SK-MEL-5 (cell line): ENCODE measurements around the gene ERICH6. TPM values are rescaled to one million over a fixed set of nuclear protein-coding genes. Genes with fewer than 3 reads are reported as not detected.

Experiments used
- DNase-seq: peaks from one replicate; pipeline ENCODE4 v3.0.0-alpha.2; 2016; ENCODE audit warnings: low read depth, low spot score
- in situ Hi-C: cut with HindIII; loops from 2 replicates; pipeline ENCODE4 v1.10.0; 2016; ENCODE audit warnings: low sequenced_read_pairs, high pct_unique_total_duplicates, low pct_unique_long_range_greater_than_20kb
- polyA plus RNA-seq, 2 experiments: library from polyadenylated mRNA; depleted of rRNA; stranded (reverse); fragments of >200 nt; gene quantifications; 2 replicates each; pipeline ENCODE4 v1.2.3, GENCODE V29; 2015
- total RNA-seq: library from RNA; depleted of rRNA; stranded (reverse); fragments of >200 nt; shearing (Covaris generic); gene quantifications from 2 replicates; pipeline ENCODE4 v1.2.3, GENCODE V29; 2014; rRNA removed

The ERICH6 gene
- total RNA-seq, result not detected in 2 replicates
- polyA plus RNA-seq (2015; cell fraction: cytosol; rRNA removed), result not detected in 2 replicates
- polyA plus RNA-seq (2015; cell fraction: nucleus; rRNA removed), result 0.20 TPM in 1 of 2 replicates, not detected in the other

DNA sequence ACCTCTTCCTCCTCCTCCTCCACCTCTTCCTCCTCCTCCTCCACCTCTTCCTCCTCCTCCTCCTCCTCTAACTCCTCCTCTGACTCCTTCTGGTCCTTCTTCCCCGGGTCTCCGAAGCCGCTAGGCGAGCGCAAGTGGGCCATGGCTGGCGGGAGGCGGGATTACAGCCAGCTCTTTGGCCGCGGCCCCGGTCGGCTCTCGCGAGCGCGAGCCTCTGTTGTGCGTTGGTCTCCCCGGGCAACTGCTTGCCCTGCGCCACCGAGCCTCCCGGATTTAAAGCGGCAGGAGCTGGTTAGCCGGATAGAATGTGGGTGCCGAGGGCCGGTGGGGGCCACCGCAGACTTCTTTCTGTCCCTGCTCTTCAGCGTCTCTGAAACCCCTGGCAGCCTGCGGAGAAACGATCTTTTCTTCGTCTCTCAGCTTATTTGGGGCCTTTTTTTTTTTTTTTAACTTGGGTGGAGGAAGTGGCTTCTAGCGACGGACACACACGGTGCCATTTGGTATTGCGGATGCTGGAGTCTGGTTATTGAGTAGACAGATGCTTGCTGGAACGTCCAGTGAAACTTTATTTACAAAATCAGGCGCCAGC is at the start of gene ERICH6:
Gene ERICH6, minus strand, starts transcription at position 165 of the 589 bp plus-strand sequence. Its CDS starts 22 bp downstream, at position 143.
- in situ Hi-C loops, result no loop called here
- peak; percentile 89 for DNase-seq

DNA sequence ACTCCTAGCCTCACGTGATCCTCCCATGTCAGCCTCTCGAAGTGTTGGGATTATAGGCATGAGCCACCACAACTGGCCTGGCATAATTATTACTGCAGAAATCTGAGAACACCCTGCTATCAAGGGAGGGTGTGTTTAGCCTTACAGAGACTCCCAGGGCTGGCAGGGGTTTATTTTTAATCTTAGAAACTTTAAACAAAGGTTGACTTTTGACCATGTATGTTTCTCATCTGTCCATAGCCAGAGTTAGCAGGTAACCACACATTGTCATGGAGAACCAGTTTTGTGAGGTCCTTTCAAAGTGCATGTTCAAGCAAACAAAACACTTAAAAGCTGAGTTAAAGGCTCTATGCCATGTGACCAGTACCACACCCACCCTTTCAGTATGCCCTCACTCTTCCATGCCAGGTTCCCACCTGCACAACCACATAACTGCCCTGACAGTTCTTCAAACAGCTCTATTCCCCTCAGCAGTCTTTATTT is 48.1 kb upstream of the ERICH6 start:
- in situ Hi-C loops, result no loop called here
- no peak for DNase-seq

GRCh38 chr3:150749255-150749654 is 45.5 kb upstream of the ERICH6 start:
- in situ Hi-C loops, result no loop called here
- no peak for DNase-seq

DNA sequence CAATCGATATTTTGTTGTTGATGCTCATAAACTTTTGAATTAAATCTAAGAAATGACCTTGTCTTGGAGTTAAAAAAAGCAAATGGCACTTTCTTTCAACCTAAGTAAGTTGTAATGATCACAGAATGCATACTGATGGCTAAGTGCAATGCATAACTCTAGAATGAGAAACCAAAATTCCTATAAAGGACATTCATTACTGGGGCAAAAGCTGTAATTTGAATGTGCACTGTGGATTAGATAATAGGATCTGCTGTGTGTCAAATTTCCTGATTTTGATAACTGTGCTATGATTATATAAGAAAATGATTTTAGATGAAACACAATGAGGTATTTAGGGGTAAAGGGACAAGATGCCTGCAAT is 44.9 kb upstream of the ERICH6 start:
- in situ Hi-C loops, result no loop called here

DNA sequence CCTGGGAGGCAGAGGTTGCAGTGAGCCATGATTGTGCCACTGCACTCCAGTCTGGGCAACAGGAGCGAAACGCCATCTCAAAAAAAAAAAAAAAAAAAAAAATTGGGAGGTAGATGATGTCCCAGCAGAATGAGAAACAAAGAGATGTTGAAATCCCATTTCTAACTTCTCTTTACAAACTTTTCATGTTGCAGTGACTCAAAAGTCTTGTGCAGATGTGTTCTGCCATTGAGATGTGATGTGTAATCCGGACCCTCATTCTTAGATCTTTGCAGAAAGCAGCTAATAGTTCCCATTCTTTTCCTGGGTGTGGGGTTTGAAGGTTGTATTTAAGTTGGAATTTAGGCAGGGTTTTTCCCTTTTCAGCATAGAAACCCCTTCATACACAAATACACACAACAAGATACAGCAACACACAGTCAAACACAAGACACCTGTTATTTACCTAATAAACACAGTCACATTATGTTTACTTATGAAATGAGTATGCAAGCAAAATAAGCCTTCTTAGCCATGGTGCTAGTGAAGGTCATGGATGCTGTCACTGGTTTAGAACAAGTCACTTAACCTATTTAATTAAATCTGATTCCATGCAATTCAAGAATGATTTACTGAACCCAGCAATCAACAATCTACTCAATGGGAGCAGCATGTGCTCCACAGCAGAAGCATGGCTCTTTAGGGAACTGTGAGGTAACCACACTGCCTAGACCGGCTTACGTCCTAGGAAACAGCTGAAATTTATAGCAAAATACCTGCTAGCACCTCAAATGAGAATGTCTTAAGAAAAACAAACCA is 44.4 kb upstream of the ERICH6 start:
- DNase-seq, result no peak
- in situ Hi-C loops, result no loop called here

More for the DNA sequence above, 44.9 kb upstream of the ERICH6 start:
- no peak for DNase-seq

GRCh38 chr3:150746791-150747590 is 43.3 kb upstream of the ERICH6 start:
- in situ Hi-C loops, result no loop called here

GRCh38 chr3:150745832-150746231 is 42.1 kb upstream of the ERICH6 start:
- in situ Hi-C loops, result no loop called here
- no peak for DNase-seq

More at GRCh38 chr3:150746791-150747590, 43.3 kb upstream of the ERICH6 start:
- DNase-seq, result no peak

DNA sequence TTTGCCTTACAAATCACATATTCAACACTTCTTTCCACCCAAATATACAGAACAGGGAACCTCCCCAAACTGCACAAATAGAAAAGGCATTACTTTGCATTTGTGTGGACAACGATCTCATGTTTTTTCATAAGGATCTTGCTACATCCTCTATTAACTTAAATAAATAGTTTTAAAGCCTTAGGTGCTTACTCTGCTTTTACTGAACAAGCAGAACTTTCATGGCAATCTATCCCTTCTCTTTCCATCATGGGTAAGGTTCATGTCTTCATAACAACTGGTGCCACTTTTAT is 41.1 kb upstream of the ERICH6 start:
- in situ Hi-C loops, result no loop called here
- DNase-seq, result no peak

GRCh38 chr3:150744041-150744918 is 40.6 kb upstream of the ERICH6 start:
- in situ Hi-C loops, result no loop called here
- DNase-seq, result no peak

DNA sequence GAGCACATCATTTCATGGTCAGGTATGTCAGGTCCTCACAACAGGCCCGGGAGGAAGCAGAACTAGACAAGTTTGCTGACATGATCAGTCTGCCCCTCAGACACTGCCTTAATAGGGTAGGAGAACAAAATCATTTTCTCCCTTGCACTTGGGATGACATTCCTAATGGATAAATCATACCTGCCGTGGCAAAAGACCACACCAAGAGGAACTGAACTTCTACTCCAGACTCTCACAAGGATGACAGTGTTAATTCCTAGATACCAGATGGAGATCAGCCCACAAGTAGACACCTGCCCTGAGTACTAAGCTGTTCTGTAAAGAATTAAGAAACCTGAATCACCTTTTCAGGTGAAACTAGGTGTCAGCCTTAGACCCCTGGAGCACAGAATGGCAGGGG is 39.8 kb upstream of the ERICH6 start:
- no peak for DNase-seq

DNA sequence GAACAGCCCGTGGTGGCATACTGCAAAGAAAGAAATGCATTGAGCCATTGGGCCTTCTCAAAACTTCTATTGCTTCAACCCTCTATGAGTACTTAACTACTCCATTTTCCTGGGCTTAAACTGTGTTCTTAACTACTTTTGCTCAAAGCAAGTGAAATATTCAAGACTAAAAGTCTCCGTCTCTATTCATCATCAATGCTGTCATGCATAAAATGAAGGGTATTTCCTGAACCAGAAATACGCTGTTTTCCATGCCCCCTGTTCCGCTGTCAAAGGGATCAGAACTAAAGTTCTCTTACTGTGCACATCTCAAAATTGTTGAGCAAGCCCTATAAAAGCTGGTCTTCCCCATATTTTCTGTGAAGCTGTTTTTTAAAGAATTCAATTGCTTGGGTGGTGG is 39.0 kb upstream of the ERICH6 start:
- in situ Hi-C loops, result no loop called here
- no peak for DNase-seq

More for the DNA sequence above, 39.8 kb upstream of the ERICH6 start:
- in situ Hi-C loops, result no loop called here

DNA sequence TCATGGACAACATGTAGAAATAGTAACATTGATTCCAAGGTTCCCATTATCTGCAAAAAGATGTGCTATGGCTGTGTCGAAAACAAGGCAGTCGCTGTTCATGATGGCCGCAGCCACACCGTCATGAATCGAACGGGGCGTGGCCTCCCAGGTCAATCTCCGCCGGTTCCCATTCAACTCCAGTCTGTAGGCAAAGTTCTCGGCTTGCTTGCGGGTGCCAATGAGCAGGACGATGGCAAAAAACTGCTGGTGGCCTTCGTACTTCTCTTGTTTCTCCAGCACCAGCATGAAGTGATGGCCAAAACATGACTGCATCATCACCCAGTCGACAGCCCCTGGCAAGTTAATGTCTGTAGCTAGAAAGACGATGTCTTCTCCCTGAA is 38.4 kb upstream of the ERICH6 start:
- in situ Hi-C loops, result no loop called here

DNA sequence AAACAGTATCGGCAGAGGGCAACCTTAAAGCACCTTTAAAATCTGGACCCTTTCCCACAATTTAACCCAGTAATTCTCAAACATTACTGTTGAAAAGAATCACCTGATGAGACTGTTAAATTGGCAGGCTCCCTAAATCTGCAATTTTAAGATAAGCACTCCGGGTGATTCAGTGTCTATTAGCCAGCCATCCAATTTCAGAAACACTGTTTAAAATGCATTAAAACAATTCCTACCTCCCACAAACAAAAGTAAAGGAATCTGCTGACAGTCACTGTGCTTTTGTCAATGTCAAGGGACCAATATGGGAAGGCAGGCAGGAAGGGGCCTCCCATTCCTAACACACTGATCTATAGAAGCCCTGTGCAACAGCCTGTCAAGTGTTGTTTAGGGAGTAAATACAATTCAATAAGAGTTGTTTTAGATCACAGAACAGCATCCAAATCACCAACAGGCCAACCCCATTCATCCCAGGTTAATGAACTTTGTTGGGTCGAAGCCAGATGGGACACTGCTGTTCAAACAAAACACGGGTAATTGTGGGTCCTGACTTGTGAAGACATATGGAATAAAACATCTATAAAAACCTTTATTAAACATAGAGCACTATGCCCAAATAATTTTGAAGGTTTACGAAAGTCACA is 37.9 kb upstream of the ERICH6 start:
- in situ Hi-C loops, result no loop called here
- DNase-seq, result no peak

More for the DNA sequence above, 38.4 kb upstream of the ERICH6 start:
- no peak for DNase-seq

GRCh38 chr3:150740733-150741496 is 37.2 kb upstream of the ERICH6 start:
- DNase-seq, result no peak
- in situ Hi-C loops, result no loop called here

DNA sequence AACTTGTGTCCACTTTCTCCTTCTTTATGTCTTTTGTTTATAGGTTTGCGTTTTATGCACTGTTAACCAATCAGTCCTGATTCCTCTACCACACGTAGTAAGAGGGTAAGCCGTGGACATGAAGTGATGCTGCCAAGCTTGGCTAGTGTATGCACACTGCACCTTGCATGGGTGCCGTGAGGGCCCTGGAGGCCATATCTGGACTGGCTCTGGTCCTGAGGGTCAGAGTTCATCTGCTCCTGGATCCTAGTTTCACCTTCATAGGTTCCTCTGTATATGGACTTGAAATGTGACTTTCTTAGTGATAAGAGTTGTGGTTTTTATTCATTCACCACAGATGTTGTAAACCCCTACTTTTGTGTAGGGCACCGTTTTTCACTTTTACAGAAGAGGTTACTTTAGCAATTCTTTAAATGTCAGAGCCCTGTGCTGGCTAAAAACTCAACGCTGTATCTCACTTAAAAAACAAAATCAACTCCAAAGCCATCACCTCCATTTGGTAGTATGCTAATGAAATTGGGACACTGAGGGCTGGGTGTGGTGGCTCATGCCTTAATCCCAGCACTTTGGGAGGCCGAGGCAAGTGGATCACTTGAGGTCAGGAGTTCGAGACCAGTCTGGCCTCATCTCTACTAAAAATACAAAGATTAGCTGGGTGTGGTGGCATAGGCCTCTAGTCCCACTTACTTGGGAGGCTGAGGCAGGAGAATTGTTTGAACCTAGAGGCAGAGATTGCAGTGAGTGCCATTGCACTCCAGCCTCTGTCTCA is 36.3 kb upstream of the ERICH6 start:
- in situ Hi-C loops, result no loop called here
- no peak for DNase-seq
